22Rv1 (cell line): ENCODE measurements around the gene USF3.

ENCODE experiments used
- ZFX ChIP-seq: fragments of 450-650 bp; IDR thresholded peaks from 2 replicates; pipeline ENCODE4 v1.6.1; 2017; ENCODE audit warnings: antibody characterized with exemption, borderline replicate concordance
- TF ChIP-seq, protein P1 (sequence below): fragments of 450-650 bp; IDR thresholded peaks from 2 replicates; pipeline ENCODE4 v1.5.1; 2017; ENCODE audit warnings: mild to moderate bottlenecking

DNA sequence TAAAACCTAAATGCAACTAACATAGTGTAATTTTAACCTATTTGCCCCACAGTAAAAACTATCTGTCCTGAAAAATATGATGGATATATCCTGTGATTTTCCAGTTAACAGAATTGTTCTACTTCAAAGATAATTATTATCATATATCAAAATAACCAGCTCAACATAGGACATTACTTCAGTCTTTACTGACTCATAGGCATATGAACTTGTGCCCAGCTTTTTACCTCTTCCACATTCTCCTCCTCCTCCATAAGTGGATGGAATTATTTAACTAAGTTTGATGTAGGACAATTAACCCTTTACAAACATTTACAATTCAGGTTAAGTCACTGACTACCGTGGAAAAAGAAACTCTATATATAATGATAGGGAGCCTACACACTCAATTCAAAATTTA is 22.9 kb upstream of the USF3 start:
- TF ChIP-seq, protein P1, sequence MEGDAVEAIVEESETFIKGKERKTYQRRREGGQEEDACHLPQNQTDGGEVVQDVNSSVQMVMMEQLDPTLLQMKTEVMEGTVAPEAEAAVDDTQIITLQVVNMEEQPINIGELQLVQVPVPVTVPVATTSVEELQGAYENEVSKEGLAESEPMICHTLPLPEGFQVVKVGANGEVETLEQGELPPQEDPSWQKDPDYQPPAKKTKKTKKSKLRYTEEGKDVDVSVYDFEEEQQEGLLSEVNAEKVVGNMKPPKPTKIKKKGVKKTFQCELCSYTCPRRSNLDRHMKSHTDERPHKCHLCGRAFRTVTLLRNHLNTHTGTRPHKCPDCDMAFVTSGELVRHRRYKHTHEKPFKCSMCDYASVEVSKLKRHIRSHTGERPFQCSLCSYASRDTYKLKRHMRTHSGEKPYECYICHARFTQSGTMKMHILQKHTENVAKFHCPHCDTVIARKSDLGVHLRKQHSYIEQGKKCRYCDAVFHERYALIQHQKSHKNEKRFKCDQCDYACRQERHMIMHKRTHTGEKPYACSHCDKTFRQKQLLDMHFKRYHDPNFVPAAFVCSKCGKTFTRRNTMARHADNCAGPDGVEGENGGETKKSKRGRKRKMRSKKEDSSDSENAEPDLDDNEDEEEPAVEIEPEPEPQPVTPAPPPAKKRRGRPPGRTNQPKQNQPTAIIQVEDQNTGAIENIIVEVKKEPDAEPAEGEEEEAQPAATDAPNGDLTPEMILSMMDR = no peak
- TF ChIP-seq ZFX = no peak
